HepG2 (cell line): ENCODE data around the gene TMEM132D. TPM values are rescaled to one million over a fixed set of nuclear protein-coding genes. Genes with fewer than 3 reads are reported as not detected.

Experiments
- ATAC-seq: fragments of 200-7000 bp; cut with Tn5 transposase; 3 replicates; pipeline ENCODE4 v1.9.1; 2020; ENCODE audit warnings: mild to moderate bottlenecking, moderate library complexity
- BruUV-seq: library from RNA; stranded (reverse); fragments of 400-500 nt; replicated peaks from 2 replicates; lab custom pipeline; 2021; lab: Mats Ljungman, UMichigan
- CTCF ChIA-PET: fragments of 300-600 bp; formaldehyde crosslinking; extraction: SDS; loops from one replicate; lab custom pipeline; 2021; ENCODE audit warnings: low total read pairs, inconsistent platforms, low intra/inter-chr PET ratio; lab: Yijun Ruan, JAX
- POLR2A ChIA-PET: fragments of 350-600 bp; sonication (Branson Sonifier 250); formaldehyde crosslinking; loops from one replicate; lab custom pipeline; 2020; ENCODE audit warnings: antibody characterized with exemption, inconsistent platforms; lab: Yijun Ruan, JAX
- DNase-seq: peaks from one replicate; pipeline ENCODE4 v3.0.0-alpha.2; 2015; ENCODE audit warnings: low spot score
- FAIRE-seq: peaks from 3 replicates; lab custom pipeline; 2011; peaks lifted over from hg19 to GRCh38; lab: Jason Lieb, UNC
- H2AFZ ChIP-seq: one replicate; pipeline ENCODE4 v1.6.1; 2011; ENCODE audit warnings: low read length, inconsistent platforms
- H3K27ac ChIP-seq: fragments of 300-600 bp; 3 replicates; pipeline ENCODE4 v1.8.0; 2011; ENCODE audit warnings: mixed run types, mild to moderate bottlenecking, mixed read lengths, low read length, inconsistent platforms; ENCODE audit not compliant: insufficient read depth; ENCODE audit errors: extremely low read length
- H3K27me3 ChIP-seq, 2 experiments: fragments of 200-600 bp in 1 of 2; 2 replicates in 1 of 2; 3 replicates in 1 of 2; pipeline versions ENCODE4 v1.6.0 to v1.8.0; 2011; ENCODE audit warnings: low read length in 2 of 2, mild to moderate bottlenecking in 2 of 2, moderate library complexity in 2 of 2, inconsistent platforms in 1 of 2; ENCODE audit not compliant: insufficient read depth in 2 of 2, control insufficient read depth in 1 of 2
- H3K36me3 ChIP-seq, 2 experiments: fragments of 200-600 bp in 1 of 2; replicated peaks in 1 of 2; 2 replicates in 1 of 2; 3 replicates in 1 of 2; pipeline versions ENCODE4 v1.5.1 to v1.8.0; 2011; ENCODE audit warnings: low read length in 2 of 2, inconsistent platforms in 1 of 2; ENCODE audit not compliant: insufficient read depth in 2 of 2, control insufficient read depth in 1 of 2
- H3K4me1 ChIP-seq: 2 replicates; pipeline ENCODE4 v1.5.1; 2012; ENCODE audit warnings: low read length, inconsistent platforms; ENCODE audit not compliant: insufficient read depth
- H3K4me2 ChIP-seq: 2 replicates; pipeline ENCODE4 v1.6.0; 2011; ENCODE audit warnings: low read depth, low read length, inconsistent platforms
- H3K4me3 ChIP-seq, 3 experiments: fragments of 200-600 bp in 1 of 3; sonication (generic), shearing (Covaris generic) in 1 of 3; replicated peaks in 1 of 3; 2 replicates each; pipeline ENCODE4 v1.5.1; 2011 to 2016; ENCODE audit warnings: low read length in 3 of 3, inconsistent platforms in 2 of 3, low read depth in 2 of 3, mild to moderate bottlenecking in 2 of 3, control low read depth in 1 of 3, mixed read lengths in 1 of 3; ENCODE audit not compliant: insufficient read depth in 1 of 3
- H3K79me2 ChIP-seq: one replicate; pipeline ENCODE4 v1.6.1; 2011; ENCODE audit warnings: low read length, inconsistent platforms; ENCODE audit not compliant: insufficient read depth
- H3K9ac ChIP-seq: 2 replicates; pipeline ENCODE4 v1.6.0; 2011; ENCODE audit warnings: mild to moderate bottlenecking, low read depth, low read length, inconsistent platforms; ENCODE audit not compliant: insufficient read depth
- H3K9me3 ChIP-seq: 2 replicates; pipeline ENCODE4 v1.5.1; 2012; ENCODE audit warnings: mild to moderate bottlenecking, low read length
- H4K20me1 ChIP-seq: 2 replicates; pipeline ENCODE4 v1.6.0; 2011; ENCODE audit warnings: inconsistent platforms, mild to moderate bottlenecking, low read length, moderate library complexity; ENCODE audit not compliant: insufficient read depth
- CEBPB ChIP-seq: IDR thresholded peaks from 2 replicates; pipeline ENCODE4 v1.6.1; 2011; ENCODE audit warnings: low read depth, low read length, improper control_type of control experiment, borderline replicate concordance
- DNMT3B ChIP-seq: conservative IDR thresholded peaks from 2 replicates; pipeline ENCODE4 v1.6.1; 2016; ENCODE audit warnings: missing biosample characterization, control low read depth
- GATAD1 ChIP-seq: IDR thresholded peaks from 2 replicates; pipeline ENCODE4 v1.6.1; 2016; ENCODE audit warnings: missing genetic modification reagents, missing compliant biosample characterization
- KLF9 ChIP-seq: IDR thresholded peaks from 2 replicates; pipeline ENCODE4 v1.6.1; 2016; ENCODE audit warnings: low read depth
- MXI1 ChIP-seq: IDR thresholded peaks from 3 replicates; pipeline ENCODE4 v1.6.1; 2012; ENCODE audit warnings: low read depth, low read length, inconsistent platforms, borderline replicate concordance
- NFRKB ChIP-seq: fragments of 450-650 bp; IDR thresholded peaks from 2 replicates; pipeline ENCODE4 v1.6.1; 2017
- RFXAP ChIP-seq: sonication (generic); formaldehyde crosslinking; IDR thresholded peaks from 2 replicates; pipeline ENCODE4 v1.4.0; 2020; ENCODE audit warnings: missing genetic modification reagents, borderline replicate concordance
- RXRA ChIP-seq: sonication (generic); formaldehyde crosslinking; IDR thresholded peaks from 2 replicates; pipeline ENCODE4 v1.5.1; 2020; ENCODE audit warnings: missing genetic modification reagents
- SNAPC2 ChIP-seq: sonication (generic); formaldehyde crosslinking; IDR thresholded peaks from 2 replicates; pipeline ENCODE4 v1.8.1; 2022; ENCODE audit warnings: mild to moderate bottlenecking, missing genetic modification reagents
- SNAPC5 ChIP-seq: sonication (generic); formaldehyde crosslinking; IDR thresholded peaks from 2 replicates; pipeline ENCODE4 v1.8.1; 2023; ENCODE audit warnings: mild to moderate bottlenecking, missing genetic modification reagents, borderline replicate concordance
- TEAD2 ChIP-seq: sonication (generic); formaldehyde crosslinking; IDR thresholded peaks from 2 replicates; pipeline ENCODE4 v1.9.0; 2021; ENCODE audit warnings: missing genetic modification reagents
- ZFP1 ChIP-seq: IDR thresholded peaks from 2 replicates; pipeline ENCODE4 v1.6.1; 2016
- ZNF3 ChIP-seq: IDR thresholded peaks from 2 replicates; pipeline ENCODE4 v1.7.0; 2017; ENCODE audit warnings: inconsistent platforms
- ZNF513 ChIP-seq: sonication (generic); formaldehyde crosslinking; conservative IDR thresholded peaks from 2 replicates; pipeline ENCODE4 v1.5.0; 2020; ENCODE audit warnings: missing genetic modification reagents
- ZNF605 ChIP-seq: sonication (generic); formaldehyde crosslinking; IDR thresholded peaks from 2 replicates; pipeline ENCODE4 v1.8.0; 2022; ENCODE audit warnings: mild to moderate bottlenecking, missing genetic modification reagents
- ZNF615 ChIP-seq: sonication (generic); formaldehyde crosslinking; IDR thresholded peaks from 2 replicates; pipeline ENCODE4 v1.5.0; 2020; ENCODE audit warnings: mild to moderate bottlenecking, missing genetic modification reagents, borderline replicate concordance
- ZNF75D ChIP-seq: sonication (generic); formaldehyde crosslinking; IDR thresholded peaks from 2 replicates; pipeline ENCODE4 v1.8.1; 2023; ENCODE audit warnings: missing genetic modification reagents, mild to moderate bottlenecking, borderline replicate concordance
- ZNF792 ChIP-seq: IDR thresholded peaks from 2 replicates; pipeline ENCODE4 v1.6.1; 2016
- ZNF841 ChIP-seq: sonication (generic); formaldehyde crosslinking; IDR thresholded peaks from 2 replicates; pipeline ENCODE4 v1.8.1; 2023; ENCODE audit warnings: missing genetic modification reagents, borderline replicate concordance
- ZNF891 ChIP-seq: sonication (generic); formaldehyde crosslinking; IDR thresholded peaks from 2 replicates; pipeline ENCODE4 v1.5.0; 2020; ENCODE audit warnings: mild to moderate bottlenecking, missing genetic modification reagents
- WGBS: methylation state at CpG from one replicate; pipeline ENCODE4 v1.1.6; 2017; ENCODE audit warnings: low lambda C conversion rate; 5-methylcytosine and 5-hydroxymethylcytosine counted together
- in situ Hi-C: cut with HindIII; loops from 2 replicates; pipeline ENCODE4 v1.10.0; 2017; ENCODE audit warnings: low pct_unique_long_range_greater_than_20kb; ENCODE audit not compliant: extremely low pct_ligation_motif_present
- intact Hi-C: fragments of 100-400 bp; cut with micrococcal nuclease; formaldehyde crosslinking; loops from one replicate; pipeline ENCODE4 v1.10.0; 2022; ENCODE audit not compliant: unreplicated experiment
- polyA plus RNA-seq, 8 experiments: library from polyadenylated mRNA; depleted of rRNA in 3 of 8; stranded (reverse) in 7 of 8; unstranded in 1 of 8; fragments of >200 nt; fragmentation: Illumina TruSeq in 4 of 8; extraction: Trizol in 4 of 8; gene quantifications; 2 replicates each; pipeline versions ENCODE4 v1.2.1 to v1.2.3, GENCODE V29; 2011 to 2016; ENCODE audit warnings: low read depth in 4 of 8, missing spikeins in 1 of 8, mixed read lengths in 1 of 8; ENCODE audit not compliant: insufficient read depth in 1 of 8
- total RNA-seq, 5 experiments: library from RNA; depleted of rRNA; stranded (reverse); fragments of >200 nt; fragmentation: Illumina TruSeq; extraction: Trizol; gene quantifications; 2 replicates each; pipeline ENCODE4 v1.2.3, GENCODE V29; 2016; ENCODE audit warnings: low read depth in 1 of 5

The TMEM132D gene
- total and polyA plus RNA-seq, 2 of the 13 experiments (the other 11 are each of a cell fraction or from before 2014, with no cell fraction given), result not detected

GRCh38 chr12:129404556-129404955, 499.3 kb downstream of the TMEM132D start (continued):
- no peak for TF ChIP-seq ZNF841 (CRISPR knock-in tag)
- TF ChIP-seq NFRKB, result no peak

GRCh38 chr12:129401572-129401971, 502.3 kb downstream of the TMEM132D start:
- in situ Hi-C loops, result no loop called here
- Histone ChIP-seq H3K4me1 (no peaks in the 10 kb centered on the region), H3K4me3 (no peak overlapping the region), H4K20me1 (no peaks in the 10 kb centered on the region), H2AFZ (no peak overlapping the region), H3K4me2 (no peak overlapping the region), H3K27ac (no peak overlapping the region), H3K79me2 (no peaks in the 10 kb centered on the region), H3K9ac (no peak overlapping the region), H3K36me3 (no peaks in the 10 kb centered on the region), H3K9me3 (peaks cover 15% of the 10 kb centered on the region), H3K27me3 (no peaks in the 10 kb centered on the region; a peak in 1 of 5 replicates)
- BruUV-seq, result no TSS peak
- 7% methylated on average over 4 of the region's 4 CpGs for WGBS
- ATAC-seq (no peak), DNase-seq (no peak), FAIRE-seq (no peak)
- ChIA-PET POLR2A (no interaction called here), CTCF (no interaction called here)
- intact Hi-C loops, result no loop called here
- no peak for TF ChIP-seq MXI1
- TF ChIP-seq ZNF615 (CRISPR knock-in tag), result no peak
- TF ChIP-seq CEBPB, result no peak
- no peak for TF ChIP-seq KLF9 (CRISPR knock-in tag)
- TF ChIP-seq ZNF75D (CRISPR knock-in tag), result no peak
- no peak for TF ChIP-seq SNAPC2 (CRISPR knock-in tag)
- TF ChIP-seq RFXAP, result no peak
- TF ChIP-seq ZFP1 (CRISPR knock-in tag), result no peak
- no peak for TF ChIP-seq ZNF891 (CRISPR knock-in tag)
- TF ChIP-seq ZNF605, result no peak
- TF ChIP-seq GATAD1 (CRISPR knock-in tag), result no peak
- no peak for TF ChIP-seq SNAPC5 (CRISPR knock-in tag)
- TF ChIP-seq ZNF513, result no peak
- no peak for TF ChIP-seq ZNF792 (CRISPR knock-in tag)
- TF ChIP-seq DNMT3B (CRISPR knock-in tag), result no peak
- TF ChIP-seq RXRA (CRISPR knock-in tag), result no peak
- no peak for TF ChIP-seq TEAD2 (CRISPR knock-in tag)
- no peak for TF ChIP-seq ZNF3
